HepG2 (cell line): ENCODE data around the gene NR1I2.

Experiments
- CBX5 ChIP-seq: sonication (generic); formaldehyde crosslinking; IDR thresholded peaks from 2 replicates; pipeline ENCODE4 v1.4.0; 2020; ENCODE audit warnings: missing genetic modification reagents, borderline replicate concordance
- TF ChIP-seq, protein P1 (sequence below): sonication (generic); formaldehyde crosslinking; IDR thresholded peaks from 2 replicates; pipeline ENCODE4 v1.5.0; 2020; ENCODE audit warnings: mild to moderate bottlenecking, missing genetic modification reagents, moderate library complexity

DNA sequence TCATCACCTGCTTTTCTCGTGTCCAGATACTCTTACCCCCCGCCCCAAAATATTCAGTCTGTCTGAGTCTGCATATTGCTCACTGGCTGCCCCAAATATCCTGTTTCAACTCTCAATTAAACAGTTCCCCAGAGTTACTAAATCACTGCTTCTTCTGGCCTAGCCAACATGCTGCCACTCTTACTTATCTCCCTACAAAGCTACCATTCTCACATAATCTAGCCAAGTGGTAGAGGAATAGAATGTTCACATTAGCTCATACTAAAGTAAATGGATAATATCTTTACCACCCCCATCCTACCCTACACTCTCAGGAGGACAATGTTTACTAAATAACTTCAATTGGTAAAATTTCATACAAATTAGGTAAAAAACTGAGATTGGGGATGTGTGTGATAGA, 77.8 kb downstream of the NR1I2 start:
- TF ChIP-seq, protein P1, sequence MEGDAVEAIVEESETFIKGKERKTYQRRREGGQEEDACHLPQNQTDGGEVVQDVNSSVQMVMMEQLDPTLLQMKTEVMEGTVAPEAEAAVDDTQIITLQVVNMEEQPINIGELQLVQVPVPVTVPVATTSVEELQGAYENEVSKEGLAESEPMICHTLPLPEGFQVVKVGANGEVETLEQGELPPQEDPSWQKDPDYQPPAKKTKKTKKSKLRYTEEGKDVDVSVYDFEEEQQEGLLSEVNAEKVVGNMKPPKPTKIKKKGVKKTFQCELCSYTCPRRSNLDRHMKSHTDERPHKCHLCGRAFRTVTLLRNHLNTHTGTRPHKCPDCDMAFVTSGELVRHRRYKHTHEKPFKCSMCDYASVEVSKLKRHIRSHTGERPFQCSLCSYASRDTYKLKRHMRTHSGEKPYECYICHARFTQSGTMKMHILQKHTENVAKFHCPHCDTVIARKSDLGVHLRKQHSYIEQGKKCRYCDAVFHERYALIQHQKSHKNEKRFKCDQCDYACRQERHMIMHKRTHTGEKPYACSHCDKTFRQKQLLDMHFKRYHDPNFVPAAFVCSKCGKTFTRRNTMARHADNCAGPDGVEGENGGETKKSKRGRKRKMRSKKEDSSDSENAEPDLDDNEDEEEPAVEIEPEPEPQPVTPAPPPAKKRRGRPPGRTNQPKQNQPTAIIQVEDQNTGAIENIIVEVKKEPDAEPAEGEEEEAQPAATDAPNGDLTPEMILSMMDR (CRISPR knock-in tag): no peak
- TF ChIP-seq CBX5: no peak
